ENCODE results near the gene ASAP2. TPM values are rescaled to one million over a fixed set of nuclear protein-coding genes. Genes with fewer than 3 reads are reported as not detected.

Gene ASAP2
- total RNA-seq, 1 donor from 2014 or later = 22.9 TPM

DNA sequence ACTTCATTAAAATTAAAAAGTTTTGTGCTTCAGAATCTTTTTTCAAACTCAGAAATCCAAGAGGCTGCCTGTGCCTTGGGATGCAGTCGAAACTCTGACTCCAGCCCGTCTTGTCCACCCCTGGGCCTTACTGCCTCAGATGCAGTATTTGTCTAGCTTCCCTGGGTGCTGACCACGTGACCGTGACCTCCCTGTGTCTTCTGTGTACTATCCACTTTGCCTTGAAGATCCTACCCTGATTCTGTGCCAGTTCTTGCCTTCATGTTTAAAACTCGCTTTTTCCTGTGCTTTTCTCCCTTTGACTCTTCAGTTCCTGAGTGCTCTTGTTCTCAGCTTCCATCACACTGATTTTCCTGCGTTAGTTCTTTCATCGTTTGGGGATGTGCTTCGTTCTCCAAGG lies 136.0 kb downstream of the ASAP2 start:
- DNase-seq (ENCODE audit: low spot score) = no peak

DNA sequence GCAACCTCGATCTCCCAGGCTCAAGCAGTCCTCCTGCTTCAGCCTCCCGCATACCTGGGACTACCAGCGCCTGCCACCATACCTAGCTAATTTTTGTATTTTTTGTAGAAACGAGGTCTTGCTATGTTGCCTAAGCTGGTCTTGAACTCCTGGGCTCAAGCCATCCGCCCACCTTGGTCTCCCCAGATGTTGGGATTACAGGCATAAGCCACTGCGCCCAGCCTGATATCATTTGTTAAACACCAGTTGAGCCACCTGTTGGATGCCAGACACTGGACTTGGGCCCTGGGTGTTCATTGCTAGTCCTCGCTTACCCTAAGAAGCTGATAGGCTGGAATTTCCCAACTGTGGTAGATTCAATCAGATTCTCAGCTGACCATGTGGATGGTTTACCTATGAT lies 136.9 kb downstream of the ASAP2 start:
- DNase-seq (ENCODE audit: low spot score) = no peak

DNA sequence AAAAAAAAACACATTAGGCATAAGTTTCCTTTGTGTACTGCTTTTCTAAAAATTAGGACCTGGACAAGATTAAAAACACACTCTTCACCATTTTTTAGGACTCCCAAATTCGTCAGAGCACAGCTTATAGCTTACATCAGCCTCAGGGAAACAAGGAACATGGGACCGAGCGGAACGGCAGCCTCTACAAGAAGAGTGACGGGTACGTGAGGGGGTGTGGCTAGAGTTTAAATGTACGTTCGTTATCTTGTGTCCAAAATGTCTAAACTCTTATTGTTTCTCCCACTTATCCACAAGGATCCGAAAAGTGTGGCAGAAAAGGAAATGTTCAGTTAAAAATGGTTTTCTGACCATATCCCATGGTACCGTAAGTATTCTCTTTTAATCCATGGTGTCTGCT lies 137.8 kb downstream of the ASAP2 start:
- no peak for DNase-seq (ENCODE audit: low spot score)

DNA sequence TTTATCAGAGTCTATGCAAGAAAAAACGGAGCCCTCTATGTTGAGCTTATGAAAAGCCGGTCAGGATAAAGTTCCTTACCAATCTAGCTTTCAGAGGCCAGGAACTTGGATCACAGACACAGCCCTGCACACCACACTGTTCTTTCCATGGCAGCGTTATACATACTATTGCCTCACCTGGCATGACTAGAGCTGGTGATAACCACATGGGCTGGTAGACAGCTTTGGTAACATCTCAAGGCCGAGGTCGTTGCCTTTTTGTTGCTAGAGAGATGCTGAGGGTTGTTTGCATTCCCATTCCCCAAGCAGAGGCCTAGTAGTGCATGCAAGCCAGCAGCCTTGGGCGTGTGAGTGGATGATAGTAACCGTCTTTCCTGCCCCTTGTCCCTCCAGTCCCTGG lies 138.7 kb downstream of the ASAP2 start:
- no peak for DNase-seq (ENCODE audit: low spot score)

DNA sequence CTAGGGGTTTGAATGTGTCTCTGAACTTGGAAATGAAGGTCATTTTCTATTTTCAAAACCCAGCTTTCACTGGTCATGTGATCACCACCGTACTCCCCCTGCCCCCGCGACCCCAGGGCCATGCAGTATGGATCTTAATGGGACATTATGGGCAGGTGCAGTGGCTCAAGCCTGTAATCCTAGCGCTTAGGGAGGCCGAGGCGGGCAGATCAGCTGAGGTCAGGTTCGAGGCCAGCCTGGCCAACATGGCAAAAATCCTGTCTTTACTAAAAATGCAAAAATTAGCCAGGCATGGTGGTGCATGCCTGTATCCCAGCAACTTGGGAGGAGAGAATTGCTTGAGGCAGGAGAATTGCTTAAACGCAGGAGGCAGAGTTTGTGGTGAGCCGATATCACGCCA lies 139.4 kb downstream of the ASAP2 start:
- DNase-seq (ENCODE audit: low spot score) = no peak

DNA sequence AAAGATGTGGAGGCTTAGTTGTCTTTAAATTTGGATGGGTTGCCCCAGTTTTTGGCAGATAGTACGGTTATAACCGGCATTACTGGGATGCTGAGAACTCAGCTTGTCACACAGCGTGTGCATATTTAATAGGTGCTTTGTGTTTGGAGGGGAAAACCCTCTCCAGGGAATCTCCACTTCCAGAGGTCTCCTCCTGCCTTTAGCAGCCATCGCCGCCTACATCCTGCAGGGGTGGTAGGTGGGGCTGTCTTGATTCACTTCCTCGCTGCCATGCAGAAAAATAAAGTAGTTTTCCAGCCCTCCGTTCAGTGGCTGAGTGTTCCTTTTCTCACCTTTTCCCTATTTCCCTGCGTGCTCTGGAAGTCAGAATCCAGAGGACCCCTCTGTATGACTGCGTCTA lies 140.3 kb downstream of the ASAP2 start:
- no peak for DNase-seq (ENCODE audit: low spot score)

DNA sequence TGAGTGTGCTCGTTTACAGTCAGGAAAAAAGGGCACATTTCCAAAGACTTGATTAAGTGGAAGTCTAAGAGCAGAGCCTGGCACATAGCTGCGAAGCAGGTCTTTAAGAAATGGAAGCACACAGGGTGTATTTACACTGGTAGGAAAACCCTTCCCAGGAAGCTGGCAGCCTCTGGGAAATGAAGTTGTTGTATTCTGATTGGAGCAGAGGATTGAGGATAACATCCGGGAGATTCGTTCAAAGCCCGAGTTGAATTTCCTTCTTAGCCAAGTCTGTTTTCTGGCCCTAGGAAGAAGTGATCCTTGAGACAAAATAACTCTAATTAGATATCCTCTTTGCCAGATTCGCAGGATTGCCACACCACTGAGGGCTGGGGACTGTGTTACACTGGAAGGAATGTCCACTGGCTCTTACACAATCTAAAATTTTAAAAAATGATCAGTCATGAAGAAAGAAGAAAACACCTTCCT lies 140.8 kb downstream of the ASAP2 start:
- DNase-seq (ENCODE audit: low spot score) = no peak

DNA sequence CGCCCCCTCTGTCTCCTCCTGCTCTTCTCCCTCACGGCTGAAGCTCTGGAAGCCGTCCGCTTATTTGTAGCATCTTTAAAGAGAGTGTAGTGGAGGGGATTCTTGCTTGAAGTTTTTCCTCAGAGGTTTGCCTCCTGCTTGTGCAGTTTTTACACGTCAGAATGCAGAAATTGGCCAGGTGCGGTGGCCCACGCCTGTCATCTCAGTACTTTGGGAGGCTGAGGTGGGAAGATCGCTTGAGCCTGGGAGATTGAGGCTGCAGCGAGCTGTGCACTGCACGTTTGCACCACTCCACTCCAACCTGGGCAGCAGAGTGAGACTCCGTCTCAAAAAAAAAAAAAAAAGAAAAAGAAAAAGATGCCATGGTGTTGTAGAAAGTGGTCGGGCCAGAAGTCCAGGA lies 147.7 kb downstream of the ASAP2 start:
- no peak for DNase-seq (ENCODE audit: low spot score)

DNA sequence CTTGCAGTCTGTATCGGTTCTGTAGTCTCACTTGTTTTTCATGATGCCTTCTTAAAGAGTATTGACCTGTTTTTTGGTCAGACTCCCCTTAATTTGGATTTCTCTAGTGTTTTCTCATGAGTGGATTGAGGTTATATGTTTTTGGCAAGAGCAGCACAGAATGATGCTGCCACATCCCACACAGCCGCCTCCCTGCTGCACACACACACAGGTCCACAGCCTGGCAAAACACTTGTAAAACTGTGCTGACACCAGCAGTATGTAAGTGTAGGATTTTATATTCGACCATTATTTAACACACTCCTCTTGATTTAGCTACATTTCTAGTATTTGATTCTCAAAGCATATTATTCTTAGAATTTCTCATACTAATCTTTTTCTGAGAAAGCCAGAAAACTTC lies 148.7 kb downstream of the ASAP2 start:
- no peak for DNase-seq (ENCODE audit: low spot score)

DNA sequence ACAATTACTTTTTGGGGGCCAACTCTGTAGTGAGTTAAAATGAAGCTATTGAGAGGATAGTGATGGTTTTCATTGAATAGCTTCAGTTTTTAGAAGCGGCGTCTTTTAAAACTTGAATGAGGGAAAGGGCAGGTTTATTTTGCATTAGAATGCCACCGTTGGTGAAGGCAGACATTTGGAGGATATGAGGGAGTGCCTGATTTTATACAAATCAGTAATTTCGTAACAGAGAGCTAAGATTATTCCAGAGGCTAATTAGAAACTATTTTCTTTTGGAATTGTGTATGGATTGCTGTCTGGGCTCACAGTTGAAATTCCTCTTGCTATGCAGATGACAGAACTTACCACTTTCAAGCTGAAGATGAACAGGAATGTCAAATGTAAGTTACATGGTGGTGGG lies 149.1 kb downstream of the ASAP2 start:
- DNase-seq (ENCODE audit: low spot score) = no peak

DNA sequence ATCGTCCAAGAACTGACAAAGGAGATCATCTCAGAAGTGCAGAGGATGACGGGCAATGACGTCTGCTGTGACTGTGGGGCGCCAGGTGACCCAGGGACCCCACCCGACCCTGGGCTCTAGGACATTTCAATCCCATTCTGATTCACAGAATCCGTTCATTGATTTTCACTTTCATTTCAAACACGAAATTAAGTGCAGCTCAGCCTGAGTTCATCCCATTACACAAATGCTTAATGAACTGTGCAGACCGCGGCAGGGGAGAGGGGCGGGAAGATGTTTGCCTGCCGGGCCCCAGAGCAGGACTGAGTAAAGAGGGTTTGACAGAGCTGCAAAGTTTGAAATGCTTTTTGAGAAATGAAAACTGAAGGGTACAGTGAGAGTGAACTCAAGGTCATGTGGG lies 149.6 kb downstream of the ASAP2 start:
- DNase-seq (ENCODE audit: low spot score) = no peak

DNA sequence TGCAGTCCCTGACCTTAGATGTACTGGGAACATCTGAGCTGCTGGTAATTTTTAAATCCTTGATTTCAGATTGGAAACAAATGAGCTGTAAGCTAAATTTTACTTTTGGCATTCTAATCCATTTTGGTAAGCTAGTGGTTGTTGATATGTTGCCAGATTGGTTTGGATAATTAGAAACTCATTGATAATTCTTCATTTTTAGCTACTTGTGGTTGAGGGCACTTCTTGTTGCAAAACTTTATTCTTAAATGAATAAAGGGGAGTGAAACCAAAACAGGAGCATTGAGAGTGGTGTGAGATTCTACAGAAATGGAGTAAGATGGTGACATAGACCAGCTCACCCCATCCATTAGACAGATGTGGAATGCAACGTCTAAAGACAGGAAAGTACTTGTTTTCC lies 152.2 kb downstream of the ASAP2 start:
- no peak for DNase-seq (ENCODE audit: low spot score)

DNA sequence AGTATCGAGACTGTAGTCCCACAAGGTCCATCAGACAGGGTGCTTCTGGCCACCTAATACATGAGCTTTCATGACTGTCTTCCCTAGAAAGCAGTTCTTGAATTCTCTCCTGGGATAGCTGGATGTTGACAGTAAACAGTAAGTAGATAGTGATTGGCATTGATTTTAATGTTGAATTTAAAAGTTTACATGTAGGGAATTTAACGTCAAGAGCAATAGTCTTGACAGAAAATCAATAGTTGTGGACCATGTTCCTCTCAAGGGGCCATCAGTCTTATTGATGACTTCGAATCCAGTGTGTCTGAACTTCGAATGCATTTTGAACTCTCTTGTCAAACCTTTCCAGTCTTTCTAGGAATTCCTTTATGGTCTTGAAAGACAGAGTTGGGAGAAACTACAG lies 152.9 kb downstream of the ASAP2 start:
- no peak for DNase-seq (ENCODE audit: low spot score)

DNA sequence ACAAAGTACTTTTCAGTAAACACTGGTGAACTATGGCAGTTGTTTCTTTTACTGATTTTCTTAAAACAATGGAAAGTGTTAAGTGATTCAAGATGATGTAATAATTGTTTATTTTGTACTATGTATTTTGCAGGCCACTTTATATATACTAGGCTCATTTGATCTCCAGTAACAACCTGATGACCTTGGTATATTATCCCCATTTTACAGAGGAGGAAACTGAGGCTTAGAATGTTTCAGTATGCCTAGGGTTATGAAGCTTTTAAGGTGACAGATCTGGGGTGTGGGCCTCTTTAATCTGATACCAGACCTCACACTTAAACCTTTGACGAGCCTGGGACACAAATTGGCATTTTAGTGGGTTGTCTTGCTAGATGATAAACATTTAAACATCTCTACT lies 153.5 kb downstream of the ASAP2 start:
- DNase-seq (ENCODE audit: low spot score) = no peak

DNA sequence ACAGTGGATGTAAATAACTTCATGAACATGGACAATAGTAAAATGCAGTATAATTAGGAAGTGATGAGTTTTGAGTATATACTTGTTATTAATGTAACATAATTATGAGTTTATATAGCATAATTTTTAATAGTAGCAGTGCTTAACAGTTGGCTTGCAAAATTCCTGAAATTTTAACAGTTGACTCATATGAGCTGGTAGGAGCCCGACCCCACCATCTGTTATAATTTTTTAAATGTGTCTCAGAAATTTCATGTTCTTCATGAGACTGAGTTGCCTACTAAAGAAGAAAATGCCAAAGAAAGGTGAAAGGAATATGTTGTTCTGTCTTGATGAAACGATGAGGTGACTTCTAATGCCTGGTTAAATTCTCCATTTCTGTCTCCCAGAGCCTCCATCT lies 154.1 kb downstream of the ASAP2 start:
- DNase-seq (ENCODE audit: low spot score) = no peak

DNA sequence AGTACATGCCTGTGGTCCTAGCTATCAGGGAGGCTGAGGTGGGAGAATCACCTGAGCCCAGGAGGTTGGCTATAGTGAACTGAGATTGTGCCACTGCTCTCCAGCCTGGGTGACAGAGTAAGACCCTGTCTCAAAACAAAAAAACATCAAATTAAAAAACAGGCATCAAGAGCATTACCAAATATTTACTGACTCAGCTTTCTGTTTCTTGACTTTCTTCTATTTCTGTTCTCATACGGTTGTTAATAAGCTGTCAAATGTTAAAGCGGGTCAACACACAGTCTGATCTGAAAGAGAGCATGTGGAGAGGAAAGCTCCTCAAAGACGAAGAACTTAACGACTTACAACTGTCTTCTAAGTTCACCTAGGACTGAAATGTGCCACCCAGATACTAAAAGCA lies 157.8 kb downstream of the ASAP2 start:
- DNase-seq (ENCODE audit: low spot score) = no peak

DNA sequence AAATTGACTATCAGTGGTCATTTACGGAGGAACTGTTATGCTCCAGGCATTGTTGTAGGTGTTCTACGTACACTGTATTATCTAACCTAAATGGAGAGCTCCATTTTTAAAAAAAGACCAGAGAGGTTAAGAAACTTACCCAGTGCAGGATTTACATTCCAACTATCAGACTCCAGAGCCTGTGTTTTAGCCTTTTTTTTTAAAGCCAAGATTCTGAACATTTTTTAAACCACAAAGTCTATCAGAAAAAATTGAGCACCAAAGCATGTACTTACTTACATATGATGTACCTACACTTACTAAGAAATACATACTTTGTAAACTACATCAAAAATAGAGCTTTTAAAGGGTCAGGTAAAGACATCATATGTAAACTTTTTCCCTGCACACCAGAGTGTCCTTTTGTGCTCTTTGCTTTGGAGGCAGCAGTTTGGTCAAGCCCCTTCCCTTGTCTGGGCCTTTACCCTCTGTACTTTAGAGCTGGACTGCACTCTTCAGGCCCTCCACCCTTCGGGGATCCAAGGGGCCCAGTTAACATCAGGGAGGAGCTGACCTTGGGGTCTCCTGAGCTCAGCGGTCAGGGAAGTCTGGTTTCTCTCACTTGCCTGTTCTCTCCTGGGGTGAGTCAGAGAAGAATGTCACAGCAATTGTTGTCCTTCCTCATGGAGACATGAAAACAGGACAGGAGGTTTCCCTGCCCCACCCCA lies 158.3 kb downstream of the ASAP2 start:
- DNase-seq (ENCODE audit: low spot score) = no peak

DNA sequence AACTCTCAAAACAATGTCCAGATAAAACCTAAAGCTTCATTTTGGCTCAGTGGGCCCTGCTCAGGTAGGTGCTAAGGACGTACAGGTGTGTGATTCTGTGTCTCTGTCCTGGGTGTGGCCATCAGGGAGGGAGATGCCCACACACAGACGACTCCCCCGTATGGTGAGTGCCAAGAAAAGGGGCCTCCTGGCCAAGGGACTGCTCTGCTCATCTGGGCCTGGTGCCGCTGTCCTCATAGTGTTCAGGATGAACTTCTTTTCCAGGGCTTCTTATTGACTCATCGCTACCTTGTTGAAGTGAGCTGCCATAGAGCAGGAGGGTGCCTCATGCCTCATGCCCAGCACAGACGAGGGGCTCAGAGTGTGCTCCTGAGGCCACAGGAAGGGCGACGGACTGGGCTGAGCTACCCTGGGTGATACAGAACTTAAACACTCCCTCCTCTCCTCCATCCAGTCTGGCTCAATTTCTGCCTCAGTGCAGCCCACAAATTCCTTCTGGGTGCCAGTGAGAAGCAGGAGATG lies 158.9 kb downstream of the ASAP2 start:
- no peak for DNase-seq (ENCODE audit: low spot score)

DNA sequence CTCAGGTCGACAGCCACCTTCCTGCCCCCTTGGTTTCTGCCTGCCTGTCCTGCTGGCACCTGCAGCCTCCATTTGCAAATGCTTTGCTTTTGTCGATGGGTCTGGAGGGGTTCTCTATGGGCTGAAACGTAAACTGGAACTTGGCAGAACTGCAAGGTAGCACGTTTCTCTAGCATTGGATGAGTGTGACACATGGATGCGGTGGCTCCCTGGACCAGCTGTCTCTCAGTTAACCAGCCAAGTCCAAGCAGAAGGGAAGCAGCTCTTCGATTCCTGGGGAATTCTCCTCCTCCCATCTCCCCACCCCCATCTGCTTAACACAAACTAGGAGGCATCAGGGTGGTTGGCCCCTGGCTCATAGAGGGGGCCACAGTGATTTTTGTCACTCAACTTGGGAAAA lies 159.4 kb downstream of the ASAP2 start:
- no peak for DNase-seq (ENCODE audit: low spot score)

DNA sequence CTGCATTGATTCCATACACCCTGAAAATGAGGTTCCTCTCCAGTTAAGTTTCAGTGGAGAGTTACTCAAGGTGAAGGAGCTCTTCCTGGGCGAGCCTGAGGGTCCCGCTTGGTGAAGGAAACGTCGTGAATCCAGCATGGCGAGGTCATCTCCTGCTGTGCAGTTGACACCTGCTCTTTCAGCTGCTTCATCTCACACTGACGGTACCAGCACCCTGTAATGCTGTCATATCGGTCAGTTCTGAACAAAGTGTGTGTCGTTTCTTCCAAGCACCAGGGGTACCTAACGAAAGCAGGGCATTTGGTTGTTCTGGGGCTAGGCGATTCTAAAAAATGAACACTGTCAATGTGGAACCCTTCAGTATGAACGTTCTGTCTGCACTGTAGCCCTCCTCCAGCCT lies 164.1 kb downstream of the ASAP2 start:
- no peak for DNase-seq (ENCODE audit: low spot score)

DNA sequence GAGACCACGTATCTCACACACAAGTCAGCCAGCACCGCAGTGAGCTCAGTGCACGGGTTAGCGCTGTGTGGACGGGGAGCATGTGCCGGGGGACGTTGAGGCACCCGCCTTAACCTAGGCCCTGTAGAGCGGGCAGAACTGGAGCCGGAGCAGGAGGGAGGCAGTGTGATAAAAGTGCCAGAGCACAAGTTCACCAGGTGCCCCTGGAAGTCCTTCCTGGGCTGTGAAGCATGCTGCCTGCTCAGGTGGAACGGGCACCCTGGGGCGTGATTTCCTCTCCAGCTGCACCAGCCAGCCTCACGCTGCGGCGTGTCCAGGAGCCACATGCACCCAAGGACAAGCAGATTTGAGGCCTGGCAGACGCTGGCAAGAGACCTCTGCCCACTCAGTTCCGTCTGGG lies 166.4 kb downstream of the ASAP2 start:
- no peak for DNase-seq (ENCODE audit: low spot score)

DNA sequence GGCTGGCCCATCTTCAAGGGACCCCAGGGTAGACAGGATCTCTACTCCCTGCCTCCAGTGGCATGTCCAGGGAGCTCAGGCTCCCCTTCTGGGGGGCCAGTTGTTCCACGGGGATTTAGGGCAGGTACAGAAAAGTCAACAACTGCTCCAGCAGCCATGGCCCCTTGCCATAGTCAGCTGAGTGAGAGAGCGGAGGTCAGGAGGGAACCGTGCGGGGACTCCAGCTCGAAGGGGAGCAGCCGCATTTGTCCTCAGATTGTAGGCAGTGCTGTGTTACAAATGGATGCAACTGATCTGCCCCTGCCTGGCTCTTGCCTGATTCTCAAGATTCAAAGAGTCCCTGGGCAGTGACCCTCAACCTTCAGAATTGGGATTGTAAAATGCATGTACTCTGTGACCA lies 166.9 kb downstream of the ASAP2 start:
- no peak for DNase-seq (ENCODE audit: low spot score)

DNA sequence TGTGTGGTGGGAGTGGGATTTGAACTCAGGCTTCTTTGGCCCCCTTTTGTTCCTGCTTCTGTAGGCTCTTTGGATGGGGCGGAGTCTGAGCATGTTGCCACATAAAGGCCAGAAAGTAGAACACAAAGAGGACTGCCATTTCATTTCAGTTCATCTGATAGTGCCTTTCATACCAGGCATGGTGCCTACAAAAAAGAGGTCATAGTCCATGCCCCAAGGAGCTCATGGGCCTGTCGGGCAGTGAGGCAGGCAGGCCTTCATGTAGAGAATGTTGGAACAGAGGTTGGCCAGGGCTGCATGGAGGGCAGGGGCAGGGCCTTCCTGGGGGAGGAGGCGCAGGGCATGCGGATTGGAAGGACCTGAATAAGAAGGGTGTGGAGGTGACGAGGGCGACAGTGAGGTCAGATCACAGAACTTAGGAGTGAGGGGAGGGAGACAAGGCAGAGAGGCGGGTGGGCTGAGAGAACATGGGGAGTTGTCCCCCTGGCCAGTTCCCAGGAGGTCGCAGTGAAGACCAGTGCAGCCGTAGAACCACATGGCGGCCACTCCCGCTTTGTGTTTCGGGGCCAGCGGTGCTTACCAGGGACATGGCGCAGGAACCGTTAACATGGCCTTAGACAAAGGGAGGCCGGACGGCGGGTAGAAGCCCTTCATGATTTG lies 167.6 kb downstream of the ASAP2 start:
- no peak for DNase-seq (ENCODE audit: low spot score)
